B cell (primary cell): ENCODE measurements around the gene LAMA4.

Experiments
- EZH2 ChIP-seq: IDR thresholded peaks from 2 replicates; pipeline ENCODE4 v1.6.1; 2012; ENCODE audit warnings: borderline replicate concordance, low read depth, mild to moderate bottlenecking, moderate library complexity, low read length; ENCODE audit not compliant: insufficient read depth, poor library complexity, severe bottlenecking
- TF ChIP-seq, protein P1 (sequence below): fragments of 200-600 bp; IDR thresholded peaks from one replicate; pipeline ENCODE4 v1.8.0; 2022; ENCODE audit warnings: antibody characterized with exemption, mild to moderate bottlenecking

DNA sequence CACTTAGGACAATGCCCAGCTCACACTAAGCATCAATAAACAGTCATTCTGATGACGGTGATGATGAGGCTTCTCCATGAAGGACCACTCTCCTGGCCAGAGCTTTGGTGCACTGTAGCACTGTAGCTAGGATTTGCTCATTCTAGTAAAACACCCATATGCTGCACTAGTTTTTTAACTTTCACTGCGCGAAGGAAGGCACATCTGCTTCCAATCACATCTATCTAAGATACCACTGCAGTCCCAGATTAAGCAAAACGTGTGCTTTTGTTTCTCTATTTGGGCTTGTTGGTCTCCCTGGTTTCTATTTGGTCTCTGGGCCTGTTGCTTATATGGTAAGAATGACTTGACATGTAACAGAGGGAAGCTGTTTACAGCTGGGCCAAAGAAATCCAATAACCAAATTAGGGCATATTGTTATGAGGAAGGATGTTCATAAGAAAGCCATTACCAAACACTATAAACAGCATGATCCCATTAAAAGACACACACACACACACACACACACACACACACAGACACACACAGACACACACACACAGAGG lies 104.6 kb downstream of the LAMA4 start:
- TF ChIP-seq, protein P1, sequence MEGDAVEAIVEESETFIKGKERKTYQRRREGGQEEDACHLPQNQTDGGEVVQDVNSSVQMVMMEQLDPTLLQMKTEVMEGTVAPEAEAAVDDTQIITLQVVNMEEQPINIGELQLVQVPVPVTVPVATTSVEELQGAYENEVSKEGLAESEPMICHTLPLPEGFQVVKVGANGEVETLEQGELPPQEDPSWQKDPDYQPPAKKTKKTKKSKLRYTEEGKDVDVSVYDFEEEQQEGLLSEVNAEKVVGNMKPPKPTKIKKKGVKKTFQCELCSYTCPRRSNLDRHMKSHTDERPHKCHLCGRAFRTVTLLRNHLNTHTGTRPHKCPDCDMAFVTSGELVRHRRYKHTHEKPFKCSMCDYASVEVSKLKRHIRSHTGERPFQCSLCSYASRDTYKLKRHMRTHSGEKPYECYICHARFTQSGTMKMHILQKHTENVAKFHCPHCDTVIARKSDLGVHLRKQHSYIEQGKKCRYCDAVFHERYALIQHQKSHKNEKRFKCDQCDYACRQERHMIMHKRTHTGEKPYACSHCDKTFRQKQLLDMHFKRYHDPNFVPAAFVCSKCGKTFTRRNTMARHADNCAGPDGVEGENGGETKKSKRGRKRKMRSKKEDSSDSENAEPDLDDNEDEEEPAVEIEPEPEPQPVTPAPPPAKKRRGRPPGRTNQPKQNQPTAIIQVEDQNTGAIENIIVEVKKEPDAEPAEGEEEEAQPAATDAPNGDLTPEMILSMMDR, result no peak
- no peak for TF ChIP-seq EZH2
